Trophoblast cell (in vitro differentiated cells and primary cell): ENCODE measurements around the gene SFXN3.
A peak's percentile ranks its signal among the peaks of the same experiment; 100 is the strongest.

ENCODE experiments used
- DNase-seq, 2 donors: peaks; one replicate each; pipeline ENCODE4 v3.0.0-alpha.2; 2016
- H2AFZ ChIP-seq: 2 replicates; pipeline ENCODE4 v1.6.1; 2013; ENCODE audit warnings: low read length, moderate library complexity, mild to moderate bottlenecking; ENCODE audit not compliant: insufficient read depth, poor library complexity
- H2AK5ac ChIP-seq: 2 replicates; pipeline ENCODE4 v1.6.1; 2013; ENCODE audit warnings: mild to moderate bottlenecking, low read length
- H2BK120ac ChIP-seq: 2 replicates; pipeline ENCODE4 v1.6.1; 2013; ENCODE audit warnings: low read length, mild to moderate bottlenecking, moderate library complexity; ENCODE audit not compliant: insufficient read depth, poor library complexity
- H2BK12ac ChIP-seq: 2 replicates; pipeline ENCODE4 v1.6.1; 2013; ENCODE audit warnings: mild to moderate bottlenecking, low read length, moderate library complexity
- H2BK5ac ChIP-seq: 2 replicates; pipeline ENCODE4 v1.6.1; 2013; ENCODE audit warnings: low read length, low read depth, moderate library complexity, mild to moderate bottlenecking; ENCODE audit not compliant: poor library complexity
- H3K14ac ChIP-seq: 2 replicates; pipeline ENCODE4 v1.6.1; 2013; ENCODE audit warnings: mild to moderate bottlenecking, low read length
- H3K18ac ChIP-seq: 2 replicates; pipeline ENCODE4 v1.6.1; 2013; ENCODE audit warnings: mild to moderate bottlenecking, low read length
- H3K23ac ChIP-seq: 2 replicates; pipeline ENCODE4 v1.6.1; 2013; ENCODE audit warnings: low read length
- H3K27ac ChIP-seq: 2 replicates; pipeline ENCODE4 v1.5.1; 2013; ENCODE audit warnings: low read depth, mild to moderate bottlenecking, inconsistent platforms, low read length, moderate library complexity
- H3K27me3 ChIP-seq: 2 replicates; pipeline ENCODE4 v1.6.1; 2013; ENCODE audit warnings: inconsistent platforms, mild to moderate bottlenecking, low read length, moderate library complexity; ENCODE audit not compliant: insufficient read depth
- H3K36me3 ChIP-seq, 2 experiments: 1 replicate in 1 of 2; 2 replicates in 1 of 2; pipeline ENCODE4 v1.6.1; 2013; ENCODE audit warnings: low read length in 2 of 2, mild to moderate bottlenecking in 2 of 2, moderate library complexity in 1 of 2; ENCODE audit not compliant: insufficient read depth in 2 of 2, control insufficient read depth in 1 of 2
- H3K4ac ChIP-seq: 2 replicates; pipeline ENCODE4 v1.6.1; 2013; ENCODE audit warnings: low read depth, mild to moderate bottlenecking, low read length, moderate library complexity
- H3K4me1 ChIP-seq, 2 experiments: 1 replicate in 1 of 2; 2 replicates in 1 of 2; pipeline ENCODE4 v1.6.1; 2013; ENCODE audit warnings: low read length in 2 of 2, mild to moderate bottlenecking in 2 of 2, moderate library complexity in 1 of 2; ENCODE audit not compliant: insufficient read depth in 2 of 2, control insufficient read depth in 1 of 2
- H3K4me2 ChIP-seq: 2 replicates; pipeline ENCODE4 v1.6.1; 2013; ENCODE audit warnings: inconsistent platforms, mild to moderate bottlenecking, low read length, moderate library complexity
- H3K4me3 ChIP-seq: 2 replicates; pipeline ENCODE4 v1.5.1; 2013; ENCODE audit warnings: mild to moderate bottlenecking, low read depth, low read length, inconsistent platforms
- H3K79me1 ChIP-seq: one replicate; pipeline ENCODE4 v1.6.1; 2013; ENCODE audit warnings: low read length
- H3K79me2 ChIP-seq: 2 replicates; pipeline ENCODE4 v1.6.1; 2013; ENCODE audit warnings: low read length, mild to moderate bottlenecking; ENCODE audit not compliant: control insufficient read depth, insufficient read depth, poor library complexity
- H3K9ac ChIP-seq: 2 replicates; pipeline ENCODE4 v1.6.1; 2013; ENCODE audit warnings: mild to moderate bottlenecking, low read length
- H3K9me3 ChIP-seq: 2 replicates; pipeline ENCODE4 v1.6.1; 2013; ENCODE audit warnings: low read depth, mild to moderate bottlenecking, control low read depth, inconsistent platforms, low read length; ENCODE audit not compliant: insufficient read depth
- H4K12ac ChIP-seq: 2 replicates; pipeline ENCODE4 v1.6.1; 2013; ENCODE audit warnings: low read depth, mild to moderate bottlenecking, low read length, moderate library complexity
- H4K8ac ChIP-seq: 2 replicates; pipeline ENCODE4 v1.6.1; 2013; ENCODE audit warnings: low read depth, mild to moderate bottlenecking, low read length, moderate library complexity
- H4K91ac ChIP-seq: one replicate; pipeline ENCODE4 v1.6.1; 2013; ENCODE audit warnings: low read depth, mild to moderate bottlenecking, low read length, moderate library complexity
- WGBS: extraction: QIAGEN DNeasy Blood & Tissue Kit; methylation state at CpG from one replicate; pipeline ENCODE4 v1.1.7; 2013; ENCODE audit warnings: missing lambda C conversion rate; ENCODE audit not compliant: insufficient read length, insufficient coverage; ENCODE audit errors: extremely low coverage; 5-methylcytosine and 5-hydroxymethylcytosine counted together

Gene SFXN3

DNA sequence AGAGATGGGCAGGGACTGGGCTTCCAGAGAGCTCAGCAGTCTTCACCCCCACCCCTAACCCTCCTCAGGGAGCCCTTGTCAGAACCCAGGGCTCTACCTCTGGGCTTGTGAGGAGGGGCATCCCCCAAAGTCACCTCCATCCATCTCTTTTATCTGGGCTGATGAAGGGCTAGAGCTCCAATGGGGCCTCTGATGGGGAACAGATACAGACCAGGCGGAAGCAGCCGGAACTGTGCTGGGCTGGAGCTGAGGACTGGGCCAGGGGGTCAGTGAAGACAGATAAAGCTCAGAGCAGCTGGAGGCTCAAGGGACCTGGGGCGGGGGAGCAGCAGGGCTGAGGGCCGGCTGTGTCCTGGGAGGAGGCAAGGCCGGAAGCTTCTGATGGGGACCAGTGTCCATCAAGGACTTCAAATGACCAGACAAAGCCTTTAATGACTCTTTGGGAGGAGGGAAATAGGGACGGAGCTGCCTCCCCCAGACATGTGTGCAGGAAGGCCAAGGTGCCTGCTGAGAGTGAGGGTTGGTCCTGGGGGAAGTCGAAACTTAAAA, 40.9 kb downstream of the SFXN3 start:
- Histone ChIP-seq H3K4me1 (peaks cover 4 to 6% of the 10 kb centered on the region in 2 experiments), H3K14ac (no peak overlapping the region), H4K8ac (no peak overlapping the region), H3K9me3 (peaks cover 4% of the 10 kb centered on the region), H3K9ac (no peak overlapping the region), H3K79me1 (peaks cover 2% of the 10 kb centered on the region), H2BK5ac (no peak overlapping the region), H3K4ac (no peak overlapping the region), H2BK12ac (no peak overlapping the region), H3K36me3 (no peaks in the 10 kb centered on the region), H3K79me2 (no peaks in the 10 kb centered on the region), H2AFZ (no peak overlapping the region), H4K91ac (no peak overlapping the region), H3K23ac (no peak overlapping the region), H4K12ac (no peak overlapping the region), H2BK120ac (no peak overlapping the region), H3K4me3 (no peak overlapping the region), H3K27ac (no peak overlapping the region), H2AK5ac (no peak overlapping the region), H3K4me2 (no peak overlapping the region), H3K18ac (no peak overlapping the region), H3K27me3 (peaks cover 15% of the 10 kb centered on the region)
- DNase-seq: no peak
- no CpG with 5 or more reads among the region's 7 CpGs for WGBS

DNA sequence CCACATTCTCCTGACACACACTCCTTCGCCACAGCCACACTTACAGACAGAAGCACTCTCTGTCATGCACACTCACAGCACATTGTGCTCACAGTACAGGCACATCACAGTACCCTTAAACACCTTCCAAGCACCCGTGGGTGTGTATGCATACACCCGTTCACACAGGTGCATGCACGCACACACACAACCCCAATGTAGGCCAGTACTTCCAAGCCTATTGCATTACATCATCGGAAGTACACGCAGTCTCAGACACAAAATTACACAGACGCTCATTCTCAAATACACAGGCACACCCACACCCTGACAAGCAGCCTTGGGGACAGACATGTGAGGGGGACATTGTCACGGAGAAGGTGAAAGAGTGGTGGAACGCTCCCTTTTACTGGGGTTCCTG, 41.9 kb downstream of the SFXN3 start:
- H3K14ac ChIP-seq: no peak overlapping the region
- H3K4ac ChIP-seq: no peak overlapping the region
- H4K8ac ChIP-seq: no peak overlapping the region
- no peak overlapping the region for H4K12ac ChIP-seq
- peaks cover 8% of the 10 kb centered on the region for H3K27me3 ChIP-seq
- DNase-seq: no peak
- H3K4me2 ChIP-seq: no peak overlapping the region
- no peaks in the 10 kb centered on the region for H3K36me3 ChIP-seq
- no peak overlapping the region for H2BK12ac ChIP-seq
- no peak overlapping the region for H2AK5ac ChIP-seq
- H3K4me1 ChIP-seq: no peaks in the 10 kb centered on the region
- H3K9me3 ChIP-seq: peaks cover 4% of the 10 kb centered on the region
- no peak overlapping the region for H2AFZ ChIP-seq
- peak overlapping the region; percentile 54 for H3K4me3 ChIP-seq
- no peaks in the 10 kb centered on the region for H3K79me1 ChIP-seq
- no peaks in the 10 kb centered on the region for H3K79me2 ChIP-seq
- H2BK5ac ChIP-seq: no peak overlapping the region
- no peak overlapping the region for H3K27ac ChIP-seq
- no peak overlapping the region for H3K18ac ChIP-seq
- WGBS: no CpG with 5 or more reads among the region's 9 CpGs
- no peak overlapping the region for H2BK120ac ChIP-seq
- no peak overlapping the region for H3K23ac ChIP-seq
- no peak overlapping the region for H4K91ac ChIP-seq
- H3K9ac ChIP-seq: no peak overlapping the region

GRCh38 chr10:101073631-101074030, 42.6 kb downstream of the SFXN3 start:
- H4K12ac ChIP-seq: no peak overlapping the region
- H4K91ac ChIP-seq: no peak overlapping the region
- no CpG with 5 or more reads among the region's 13 CpGs for WGBS
- no peak overlapping the region for H3K23ac ChIP-seq
- H3K27me3 ChIP-seq: peaks cover 8% of the 10 kb centered on the region
- no peak overlapping the region for H2BK120ac ChIP-seq
- no peak overlapping the region for H2AK5ac ChIP-seq
- H2AFZ ChIP-seq: no peak overlapping the region
- no peaks in the 10 kb centered on the region for H3K4me1 ChIP-seq
- no peak overlapping the region for H4K8ac ChIP-seq
- no peaks in the 10 kb centered on the region for H3K79me1 ChIP-seq
- no peak overlapping the region for H3K4ac ChIP-seq
- no peak overlapping the region for H3K4me2 ChIP-seq
- H2BK5ac ChIP-seq: no peak overlapping the region
- no peak overlapping the region for H2BK12ac ChIP-seq
- no peak overlapping the region for H3K4me3 ChIP-seq
- no peaks in the 10 kb centered on the region for H3K79me2 ChIP-seq
- no peak overlapping the region for H3K9ac ChIP-seq
- no peak overlapping the region for H3K27ac ChIP-seq
- H3K9me3 ChIP-seq: peaks cover 4% of the 10 kb centered on the region
- H3K18ac ChIP-seq: no peak overlapping the region
- no peaks in the 10 kb centered on the region for H3K36me3 ChIP-seq
- DNase-seq: no peak
- no peak overlapping the region for H3K14ac ChIP-seq

DNA sequence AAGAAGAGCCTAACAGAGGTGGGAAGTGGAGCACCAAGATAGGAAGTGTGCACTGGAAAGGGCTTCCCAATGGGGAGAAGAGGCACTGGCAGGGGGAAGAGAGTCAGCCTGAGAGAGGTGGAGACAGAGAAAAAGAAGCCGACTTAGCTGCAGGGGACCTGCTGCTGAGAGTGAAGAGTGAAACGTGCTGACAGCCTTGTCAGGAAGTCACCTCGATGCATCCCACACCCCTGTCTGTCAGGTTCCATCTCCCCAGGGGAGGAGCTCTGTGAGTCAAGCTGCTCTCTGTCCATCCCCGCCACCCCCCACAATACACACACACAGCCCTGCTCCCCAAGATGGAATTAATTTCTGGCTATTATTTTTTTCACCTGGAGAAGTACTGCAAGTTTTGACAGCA, 44.7 kb downstream of the SFXN3 start:
- H3K79me1 ChIP-seq: no peaks in the 10 kb centered on the region
- H3K23ac ChIP-seq: no peak overlapping the region
- no peak overlapping the region for H4K8ac ChIP-seq
- no peak overlapping the region for H4K12ac ChIP-seq
- H3K4me3 ChIP-seq: no peak overlapping the region
- H3K14ac ChIP-seq: no peak overlapping the region
- H3K18ac ChIP-seq: no peak overlapping the region
- H2AFZ ChIP-seq: no peak overlapping the region
- peaks cover 8% of the 10 kb centered on the region for H3K27me3 ChIP-seq
- H3K9ac ChIP-seq: no peak overlapping the region
- no peaks in the 10 kb centered on the region for H3K79me2 ChIP-seq
- H4K91ac ChIP-seq: no peak overlapping the region
- H2BK12ac ChIP-seq: no peak overlapping the region
- H3K9me3 ChIP-seq: peaks cover 4% of the 10 kb centered on the region
- H2BK120ac ChIP-seq: no peak overlapping the region
- no peak overlapping the region for H3K27ac ChIP-seq
- no peak overlapping the region for H2AK5ac ChIP-seq
- H3K4me1 ChIP-seq: no peaks in the 10 kb centered on the region
- H3K4ac ChIP-seq: no peak overlapping the region
- H3K36me3 ChIP-seq: no peaks in the 10 kb centered on the region
- DNase-seq: no peak
- no peak overlapping the region for H3K4me2 ChIP-seq
- H2BK5ac ChIP-seq: no peak overlapping the region
- WGBS: no CpG with 5 or more reads among the region's 4 CpGs
